Measurements from ENCODE around the gene SGIP1.

GRCh38 chr1:66685265-66685664 is 151.3 kb downstream of the SGIP1 start:
- TF ChIP-seq MAX (IDR thresholded peaks at IDR 0.05; ENCODE audit: insufficient read depth, insufficient read length) (no peak), CTCF (IDR thresholded peaks at IDR 0.05; ENCODE audit: extremely low read depth in 1 of 2, insufficient read depth in 1 of 2, low read depth in 1 of 2, low read length in 2 of 2) (no peak), EZH2 (IDR thresholded peaks at IDR 0.05; ENCODE audit: borderline replicate concordance, low read depth, low read length, severe bottlenecking) (no peak), POLR2A (IDR thresholded peaks at IDR 0.05; ENCODE audit: low read depth, low read length) (no peak), POLR2AphosphoS5 (IDR thresholded peaks at IDR 0.05; ENCODE audit: insufficient read depth, low read depth, low read length) (no peak), FOS (IDR thresholded peaks at IDR 0.05; ENCODE audit: borderline replicate concordance, insufficient read depth, low read length) (no peak), MYC (IDR thresholded peaks at IDR 0.05; ENCODE audit: low read depth, low read length) (no peak), GATA2 (IDR thresholded peaks at IDR 0.05; ENCODE audit: insufficient read depth, insufficient read length, low read depth, low read length) (no peak), JUN (IDR thresholded peaks at IDR 0.05; ENCODE audit: borderline replicate concordance, insufficient read depth, insufficient read length, low read depth) (no peak)
